Stimulated activated CD4-positive, alpha-beta T cell treated with anti-CD3 and anti-CD28 coated beads, Interleukin-4, amount 100 ng/mL, for 48 hours (primary cell): ENCODE data around the gene TSNAX.

Source experiments
- DNase-seq, 2 donors: peaks; one replicate each; pipeline ENCODE4 v3.0.0-alpha.2; 2020; ENCODE audit warnings: low read depth in 2 of 2

TSNAX gene

GRCh38 chr1:231518485-231519034 is 9.9 kb upstream of the TSNAX start:
- no peak for DNase-seq

DNA sequence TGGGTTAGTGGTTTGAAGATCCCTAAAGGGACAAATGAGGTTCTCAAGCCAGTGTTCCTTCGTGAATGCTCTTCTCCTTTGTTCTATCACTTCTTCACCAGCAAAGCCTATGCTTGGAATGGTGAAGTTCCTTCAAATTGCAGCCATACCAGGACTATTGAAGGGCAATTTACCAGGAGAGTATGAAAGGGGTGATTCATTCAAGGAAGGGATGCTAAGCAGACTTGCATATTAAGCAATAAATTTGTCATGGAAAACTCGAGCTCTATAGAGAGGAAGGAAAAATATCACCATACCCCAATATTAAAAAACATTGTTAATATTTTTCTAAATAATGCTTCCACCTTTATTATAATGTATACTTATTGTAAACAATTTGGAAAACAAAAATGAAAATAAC is 9.3 kb upstream of the TSNAX start:
- DNase-seq, result no peak

GRCh38 chr1:231522038-231522437 is 6.4 kb upstream of the TSNAX start:
- no peak for DNase-seq

GRCh38 chr1:231522931-231523642 is 5.4 kb upstream of the TSNAX start:
- no peak for DNase-seq

DNA sequence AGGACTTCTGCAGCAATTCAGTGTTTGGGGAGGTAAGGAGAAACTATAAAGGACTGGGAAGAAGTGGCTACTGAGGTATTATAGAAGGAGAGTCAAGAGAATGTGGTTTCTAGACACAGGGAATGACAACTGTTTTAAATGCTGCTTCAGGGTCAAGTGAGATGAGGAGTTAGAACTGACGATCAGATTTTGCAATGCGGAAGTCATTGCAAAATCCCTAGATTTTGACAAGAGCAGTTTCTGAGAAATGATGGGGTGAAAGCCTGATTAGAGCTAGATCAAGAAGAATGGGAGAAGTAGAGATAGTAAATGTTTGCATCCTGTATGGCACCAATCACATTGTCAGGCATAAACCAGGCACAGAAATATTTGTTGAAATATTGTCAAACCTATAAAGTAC is 4.7 kb upstream of the TSNAX start:
- DNase-seq, result no peak

DNA sequence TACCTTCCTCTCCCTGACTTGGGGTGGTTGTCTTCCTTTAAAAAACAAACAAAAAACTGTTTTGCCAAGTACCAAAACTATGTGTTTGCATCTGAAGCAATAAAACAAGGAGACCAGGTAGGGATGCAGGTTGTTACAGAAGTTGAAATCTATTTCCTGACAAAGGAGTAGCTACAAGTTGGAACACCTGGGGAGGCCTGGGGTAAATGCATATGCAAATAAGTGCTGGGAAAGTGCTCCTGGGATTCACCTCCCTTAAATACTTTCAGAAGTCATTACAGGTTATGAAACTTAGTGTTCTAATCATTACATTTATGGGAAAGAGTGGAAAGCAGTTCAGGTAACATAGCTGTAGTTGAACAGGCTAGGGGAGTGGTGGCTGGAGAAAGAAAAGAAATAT is 1.9 kb upstream of the TSNAX start:
- no peak for DNase-seq

DNA sequence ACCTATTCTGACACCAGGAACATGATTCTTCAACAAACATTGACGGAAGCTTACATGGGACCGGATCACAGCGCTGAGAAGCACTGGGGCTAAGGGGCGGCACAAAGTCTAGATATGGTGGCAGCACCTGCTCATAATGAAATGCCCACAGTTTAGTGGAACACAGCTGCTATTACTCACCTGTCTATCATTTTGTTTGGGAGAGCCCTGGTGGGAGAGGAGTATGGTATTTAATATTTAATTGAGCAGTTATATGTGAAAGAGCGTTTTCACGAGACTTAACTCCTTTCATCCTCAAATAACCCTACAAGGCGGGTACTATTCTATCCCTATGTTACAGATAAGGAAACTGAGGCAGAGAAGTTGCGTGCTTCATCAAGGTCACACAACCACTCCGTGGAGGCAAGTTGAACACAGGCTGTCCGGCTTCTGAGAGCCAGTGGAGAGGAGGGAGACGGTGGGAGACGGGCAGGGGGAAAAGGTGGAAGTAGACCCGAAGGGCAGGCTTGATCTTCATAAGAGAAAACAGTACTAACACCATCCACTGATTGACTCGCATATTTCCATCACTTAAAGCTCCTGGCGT is 790 bp upstream of the TSNAX start:
- no peak for DNase-seq

- DNase-seq, result no peak
Measured at GRCh38 chr1:231533240-231533639, 4.8 kb downstream of the TSNAX start.

- no peak for DNase-seq
Measured at GRCh38 chr1:231534703-231535159, 6.3 kb downstream of the TSNAX start.

DNA sequence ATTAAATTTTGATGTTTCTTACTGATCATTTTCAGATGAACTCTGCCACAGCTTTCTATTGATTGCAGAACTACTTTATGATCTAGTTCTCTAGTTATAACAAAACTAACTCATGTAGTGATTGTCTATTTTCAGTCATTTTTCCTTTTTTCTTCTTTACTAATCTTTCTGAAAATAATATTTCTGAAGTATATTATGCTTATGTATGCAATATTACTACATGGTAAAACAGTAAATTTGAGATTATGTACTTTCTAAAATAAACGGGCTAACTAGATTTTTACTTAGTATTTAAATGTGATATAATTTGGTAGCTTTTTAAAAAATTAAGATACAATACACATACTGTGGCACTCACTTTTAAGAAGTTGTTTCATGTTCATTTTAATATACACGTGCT is 7.6 kb downstream of the TSNAX start:
- DNase-seq, result no peak

DNA sequence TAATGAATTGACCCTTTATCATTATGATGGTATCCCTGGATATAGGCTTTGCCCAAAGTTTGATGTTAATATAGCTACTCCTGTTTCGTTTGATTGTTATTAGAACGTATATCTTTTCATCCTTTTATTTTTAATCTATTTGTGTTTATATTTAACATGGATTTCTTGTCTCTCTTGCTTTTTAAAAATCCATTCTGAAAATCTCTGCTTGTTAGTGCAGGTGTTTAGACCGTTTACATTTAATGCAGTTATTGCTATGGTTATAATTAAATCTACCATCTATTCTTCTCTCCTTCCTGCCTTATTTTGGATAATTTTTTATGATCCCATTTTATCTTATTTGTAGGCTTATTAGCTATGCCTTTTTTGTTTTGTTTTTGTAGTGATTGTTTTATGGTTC is 12.4 kb downstream of the TSNAX start:
- no peak for DNase-seq

GRCh38 chr1:231541842-231542241 is 13.4 kb downstream of the TSNAX start:
- DNase-seq, result no peak

DNA sequence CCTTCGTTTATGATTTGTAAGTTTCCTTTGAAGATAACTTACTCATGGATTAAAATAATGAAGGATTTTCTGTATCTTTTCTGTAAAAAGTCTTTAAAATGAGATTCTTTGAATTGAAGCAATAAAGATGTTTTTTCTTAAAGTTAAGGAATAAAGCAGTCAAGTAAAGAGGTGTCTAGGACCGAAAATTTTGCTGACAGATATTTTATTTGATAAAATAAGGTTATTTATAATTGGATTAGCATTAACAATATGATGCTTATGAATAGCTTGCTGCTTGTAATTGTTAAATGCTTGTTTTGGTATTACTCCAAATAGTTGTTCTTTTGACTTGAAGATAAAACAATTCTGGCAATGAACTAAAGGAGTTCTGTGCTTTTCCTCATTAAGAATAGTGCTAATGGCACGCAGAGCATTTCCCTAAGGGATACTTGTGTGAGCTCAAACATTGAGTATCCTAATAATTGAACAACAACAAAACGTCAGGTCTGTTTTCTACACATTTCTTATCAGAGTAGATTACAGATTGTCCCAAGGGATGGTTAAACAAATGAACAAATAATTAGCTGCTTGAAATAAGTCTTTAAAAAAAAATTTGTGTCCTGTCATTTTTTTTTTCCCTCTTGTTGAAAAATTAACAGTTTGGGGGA is 16.6 kb downstream of the TSNAX start:
- DNase-seq, result no peak

DNA sequence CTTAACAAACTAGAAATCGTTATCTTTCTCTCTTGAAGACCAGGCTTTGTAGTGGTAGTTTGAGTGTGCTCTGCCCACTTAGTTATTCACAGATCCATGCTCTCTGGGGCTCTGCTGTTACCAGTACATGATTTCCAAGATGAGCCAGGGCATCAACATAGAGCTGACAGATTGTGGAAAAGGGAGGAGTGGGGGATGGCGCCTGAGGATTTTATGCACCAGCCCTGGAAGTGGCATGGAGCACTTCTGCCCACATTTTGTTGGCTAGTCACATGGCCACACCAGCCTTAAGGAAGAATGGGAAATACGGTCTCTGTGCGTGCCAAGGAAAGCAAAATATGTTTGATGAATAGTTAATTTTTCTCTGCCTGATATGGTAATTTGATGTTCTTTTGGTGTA is 18.2 kb downstream of the TSNAX start:
- no peak for DNase-seq

- DNase-seq, result no peak
Measured at GRCh38 chr1:231549733-231550447, 21.4 kb downstream of the TSNAX start.

DNA sequence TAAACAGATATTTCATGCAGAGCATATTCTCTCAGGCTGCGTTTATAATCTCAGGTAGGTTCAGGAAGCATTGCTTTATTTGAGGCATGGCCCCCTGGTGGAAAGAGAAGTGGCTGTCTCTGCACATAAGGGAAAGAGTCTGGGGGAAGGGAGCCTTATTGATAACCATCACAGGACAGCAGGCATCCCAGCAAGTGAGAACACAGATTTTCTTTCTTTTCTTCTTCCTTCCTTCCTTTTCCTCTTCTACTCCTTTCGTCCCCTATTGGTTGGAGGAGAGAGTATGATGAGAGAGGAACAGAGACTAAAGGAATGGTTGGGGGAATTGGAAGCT is 21.9 kb downstream of the TSNAX start:
- no peak for DNase-seq

DNA sequence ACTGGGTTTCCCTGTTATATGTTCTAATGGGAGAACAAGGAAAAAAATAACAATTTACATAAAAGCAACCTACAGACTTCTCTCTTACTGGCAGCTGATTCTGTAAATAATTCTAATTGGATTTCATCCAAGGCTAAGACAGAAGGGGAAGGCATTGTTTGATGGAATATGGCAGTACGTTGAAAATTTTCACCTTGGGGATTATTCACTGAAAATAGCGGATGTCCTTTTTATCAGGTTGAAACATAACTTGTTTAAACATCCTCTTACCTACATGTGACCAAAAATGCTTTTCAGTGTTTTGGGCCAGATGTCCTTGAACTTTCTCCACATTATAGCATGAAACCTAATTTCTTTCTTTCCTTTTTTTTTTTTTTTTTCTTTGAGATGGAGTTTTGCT is 24.9 kb downstream of the TSNAX start:
- DNase-seq, result no peak

- no peak for DNase-seq
Measured at GRCh38 chr1:231554969-231555368, 26.5 kb downstream of the TSNAX start.

GRCh38 chr1:231557411-231557810 is 28.9 kb downstream of the TSNAX start:
- DNase-seq, result no peak

DNA sequence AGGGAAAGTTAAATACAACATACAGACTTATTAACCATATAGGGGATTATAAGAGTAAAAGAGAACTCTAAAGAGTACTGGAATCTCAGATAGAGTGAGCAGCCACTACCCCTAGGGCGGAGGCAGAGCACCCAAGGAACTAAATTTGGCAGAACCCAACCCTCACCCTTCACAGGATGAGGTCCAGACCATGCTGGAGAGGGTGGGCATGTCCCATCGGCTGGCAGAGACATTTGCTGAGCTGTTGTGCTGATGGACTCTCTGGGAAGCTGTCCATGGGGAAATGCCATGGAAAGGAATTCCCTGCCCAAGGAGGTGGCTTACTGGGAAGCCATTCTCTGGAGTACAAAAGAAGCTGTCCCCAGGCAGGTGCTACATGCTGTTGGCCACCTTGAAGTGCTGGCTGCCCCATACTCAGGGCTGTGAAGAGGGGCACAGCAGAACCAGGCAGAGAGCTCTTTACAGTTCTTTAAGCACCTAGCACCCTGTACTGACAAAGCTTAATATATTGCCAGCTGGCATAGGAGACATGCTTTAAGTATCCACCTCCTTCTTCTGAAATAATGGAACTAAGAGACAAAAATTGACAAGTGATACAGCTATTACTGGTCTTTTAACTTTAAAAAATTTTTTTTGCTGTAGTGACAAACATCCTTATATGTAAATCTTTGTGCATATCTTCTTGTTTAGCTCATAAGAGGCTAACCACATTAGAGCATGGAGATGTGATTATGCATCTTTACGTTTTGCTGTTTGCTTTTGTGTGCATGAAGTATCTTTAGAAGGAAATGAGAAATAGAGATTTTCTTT is 29.6 kb downstream of the TSNAX start:
- no peak for DNase-seq

DNA sequence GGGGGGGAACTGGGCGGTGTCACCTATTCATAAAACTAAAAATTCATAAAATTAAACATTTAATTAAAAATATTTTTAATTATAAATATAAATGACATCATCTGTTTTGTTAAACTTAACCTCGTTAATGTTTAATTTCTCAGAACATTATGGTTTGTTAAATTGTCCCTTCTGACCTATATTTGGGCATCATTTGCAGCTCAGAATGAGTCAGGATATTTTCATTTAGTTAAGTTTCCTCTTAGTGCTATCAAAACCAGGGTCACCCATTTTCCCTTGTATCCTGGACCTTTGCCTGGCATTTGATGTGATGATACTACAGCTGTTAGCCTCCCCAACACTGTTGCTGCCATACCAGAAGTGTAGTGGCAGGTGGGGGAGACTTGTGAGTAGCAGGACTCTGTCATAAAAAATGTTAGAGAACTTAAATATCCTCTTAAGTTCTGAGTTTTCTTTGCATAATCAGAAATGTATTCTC is 30.3 kb downstream of the TSNAX start:
- no peak for DNase-seq
